SKM-1 (cell line): ENCODE measurements around the gene FAM193A.
"Not testable (repeated sequence)": the region's sequence is repeated elsewhere in the genome, so short reads cannot be mapped to it uniquely, and the experiment has no call there.

Experiments used
- DNase-seq: peaks from one replicate; lab custom pipeline; 2025; ENCODE audit not compliant: unreplicated experiment; lab: John Stamatoyannopoulos, UW

FAM193A gene

GRCh38 chr4:2647403-2648158 is 111.1 kb downstream of the FAM193A start:
- no peak for DNase-seq

DNA sequence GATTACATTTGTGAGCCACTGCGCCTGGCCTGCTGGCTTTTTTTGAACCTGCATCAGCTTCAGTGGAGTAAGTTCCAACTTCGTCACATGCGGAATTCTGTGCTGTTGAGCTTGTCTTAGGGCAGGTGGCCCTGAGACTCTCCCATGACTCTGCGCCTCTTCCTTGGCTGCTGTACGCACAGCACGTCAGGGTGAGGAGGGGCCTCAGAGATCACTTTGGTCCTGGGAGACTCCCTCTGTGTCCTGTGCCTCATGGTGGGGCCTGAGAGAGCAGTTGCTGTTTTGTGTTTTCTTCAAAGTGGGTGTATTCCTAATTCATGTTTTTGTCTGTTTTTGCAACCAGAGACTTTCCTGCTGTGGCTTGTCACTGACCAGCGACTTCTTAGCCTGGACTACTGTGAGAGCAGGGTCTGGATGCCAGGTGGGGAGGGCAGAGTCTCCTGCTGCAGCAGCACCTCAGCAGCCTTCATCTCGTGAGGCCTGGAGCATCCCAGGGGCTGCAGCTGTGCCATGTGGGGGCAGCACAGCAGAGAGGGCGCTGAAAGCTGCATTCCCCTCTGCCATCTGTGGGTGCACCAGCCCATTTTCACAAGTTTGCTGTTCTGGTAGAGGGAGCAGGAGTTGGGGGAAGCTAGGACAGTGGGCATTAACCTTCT is 111.8 kb downstream of the FAM193A start:
- DNase-seq = no peak

DNA sequence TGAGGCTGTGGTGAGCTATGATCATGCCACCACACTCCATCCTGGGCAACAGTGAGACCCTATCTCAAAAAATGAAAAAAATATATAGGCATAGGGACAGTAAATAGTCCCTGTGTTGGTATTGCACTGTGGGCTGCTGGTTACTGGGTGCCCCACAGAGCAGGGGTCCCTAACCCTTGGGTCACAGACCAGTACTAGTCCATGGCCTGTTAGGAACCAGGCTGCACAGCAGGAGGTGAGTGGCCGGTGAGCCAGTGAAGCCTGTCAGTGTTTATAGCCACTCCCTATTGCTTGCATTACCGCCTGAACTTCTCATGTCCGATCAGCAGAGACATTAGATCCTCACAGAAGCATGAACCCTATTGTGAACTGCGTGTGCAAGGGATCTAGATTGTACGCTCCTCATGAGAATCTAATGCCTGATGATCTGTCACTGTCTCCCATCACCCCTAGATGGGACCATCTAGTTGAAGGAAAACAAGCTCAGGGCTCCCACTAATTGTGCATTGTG is 113.2 kb downstream of the FAM193A start:
- no peak for DNase-seq

DNA sequence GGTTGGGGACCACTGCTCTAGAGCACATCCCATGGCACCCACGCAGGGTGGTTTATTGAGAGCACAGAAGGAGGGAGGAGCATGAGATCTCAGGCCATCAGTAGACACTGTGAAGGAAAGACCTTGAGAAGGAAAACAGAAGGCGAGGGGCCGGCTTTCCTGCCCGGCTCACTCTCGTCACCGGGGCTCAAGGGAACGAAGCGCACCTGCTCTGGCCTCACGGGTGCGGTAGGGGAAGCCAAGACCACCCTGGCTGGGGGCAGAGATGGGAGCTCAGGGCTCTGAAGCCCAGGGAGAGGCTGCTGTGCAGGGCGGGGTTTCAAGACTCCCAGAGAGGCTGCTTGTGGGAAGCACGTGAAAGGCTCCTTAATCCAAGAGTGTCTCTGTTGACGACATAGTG is 113.8 kb downstream of the FAM193A start:
- no peak for DNase-seq

GRCh38 chr4:2651546-2651945 is 115.1 kb downstream of the FAM193A start:
- DNase-seq = no peak

- DNase-seq = no peak
Observed at GRCh38 chr4:2651998-2652397, 115.6 kb downstream of the FAM193A start.

DNA sequence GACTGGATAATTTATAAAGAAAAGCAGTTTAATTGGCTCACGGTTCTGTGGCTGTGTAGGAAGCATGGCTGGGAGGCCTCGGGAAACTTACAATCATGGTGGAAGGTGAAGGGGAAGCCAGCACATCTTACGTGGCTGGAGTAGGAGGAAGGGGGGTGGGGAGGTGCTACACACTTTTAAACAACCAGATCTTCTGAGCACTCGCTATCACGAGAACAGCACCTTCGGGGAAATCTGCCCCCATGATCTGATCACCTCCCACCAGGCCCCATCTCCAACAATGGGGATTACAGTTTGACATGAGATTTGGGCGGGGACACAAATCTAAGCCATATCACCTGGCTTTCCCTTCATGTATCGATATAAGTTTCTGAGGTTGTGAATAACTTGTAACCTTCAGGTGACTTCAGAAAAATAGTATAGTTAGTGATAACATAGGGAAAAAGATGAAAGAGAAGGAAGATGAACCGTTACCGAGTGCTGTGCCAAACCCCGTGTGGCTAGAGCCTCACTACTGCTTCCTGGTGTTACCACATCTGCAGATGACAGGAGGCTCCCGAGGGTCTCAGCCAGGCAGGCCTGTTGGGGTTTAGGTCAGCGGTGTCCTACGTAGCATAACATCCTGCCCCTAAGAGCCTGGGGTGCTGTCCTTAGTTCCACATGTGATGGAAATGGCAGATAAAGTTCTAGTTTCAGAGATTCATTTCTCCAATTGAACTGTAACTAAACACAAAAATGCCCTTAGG is 116.1 kb downstream of the FAM193A start:
- DNase-seq = no peak

DNA sequence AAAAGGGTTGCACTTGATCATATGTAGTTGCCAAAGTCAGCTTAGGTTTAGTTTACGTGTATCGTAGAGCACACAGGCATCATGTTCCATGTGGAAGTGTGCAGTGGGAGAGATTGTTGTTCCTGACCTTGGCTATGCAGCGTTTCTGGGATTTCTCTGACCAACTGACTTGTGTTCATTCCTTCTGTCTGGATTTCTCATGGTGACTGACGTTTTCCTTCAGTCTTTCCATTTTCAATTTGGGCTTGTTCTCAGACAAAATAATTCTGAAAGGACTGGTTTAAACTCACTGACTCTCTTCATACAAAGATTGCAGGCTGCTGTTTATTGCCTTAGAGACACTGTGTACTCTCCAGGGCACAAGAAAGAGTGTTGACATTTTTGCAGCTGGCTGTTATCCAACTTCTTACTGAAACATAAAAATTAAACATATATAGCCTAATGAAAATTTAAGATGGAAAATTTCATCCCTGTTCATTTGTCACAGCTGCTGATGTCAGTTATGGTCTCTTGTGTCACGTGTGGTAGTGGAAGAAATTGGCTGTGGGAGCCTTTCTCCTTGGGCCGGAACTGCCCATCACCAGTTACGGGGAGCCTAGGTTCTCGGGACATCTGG is 124.3 kb downstream of the FAM193A start:
- DNase-seq = no peak

DNA sequence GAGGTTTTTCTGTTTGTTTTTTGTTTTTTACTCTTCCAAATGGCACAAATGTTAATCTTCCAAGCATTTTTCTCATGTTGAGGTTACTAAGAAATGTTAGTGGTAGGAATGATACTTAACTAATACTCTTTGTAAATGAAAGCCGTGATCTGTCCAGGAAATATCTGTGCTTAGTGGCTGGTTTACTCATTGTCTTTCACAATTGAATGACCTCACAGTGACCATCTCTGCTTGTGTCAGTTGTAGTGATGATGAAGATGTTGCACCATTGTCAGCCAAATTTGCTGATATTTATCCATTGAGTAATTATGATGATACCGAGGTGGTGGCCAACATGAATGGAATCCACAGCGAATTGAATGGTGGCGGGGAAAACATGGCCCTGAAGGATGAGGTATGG is 126.2 kb downstream of the FAM193A start:
- DNase-seq = no peak

- no peak for DNase-seq
Observed at GRCh38 chr4:2663275-2663674, 126.8 kb downstream of the FAM193A start.

- no peak for DNase-seq
Observed at GRCh38 chr4:2666722-2667247, 130.3 kb downstream of the FAM193A start.

GRCh38 chr4:2667428-2667827 is 131.0 kb downstream of the FAM193A start:
- no peak for DNase-seq

GRCh38 chr4:2671267-2671895 is 134.9 kb downstream of the FAM193A start:
- no peak for DNase-seq

GRCh38 chr4:2672082-2672481 is 135.6 kb downstream of the FAM193A start:
- no peak for DNase-seq

DNA sequence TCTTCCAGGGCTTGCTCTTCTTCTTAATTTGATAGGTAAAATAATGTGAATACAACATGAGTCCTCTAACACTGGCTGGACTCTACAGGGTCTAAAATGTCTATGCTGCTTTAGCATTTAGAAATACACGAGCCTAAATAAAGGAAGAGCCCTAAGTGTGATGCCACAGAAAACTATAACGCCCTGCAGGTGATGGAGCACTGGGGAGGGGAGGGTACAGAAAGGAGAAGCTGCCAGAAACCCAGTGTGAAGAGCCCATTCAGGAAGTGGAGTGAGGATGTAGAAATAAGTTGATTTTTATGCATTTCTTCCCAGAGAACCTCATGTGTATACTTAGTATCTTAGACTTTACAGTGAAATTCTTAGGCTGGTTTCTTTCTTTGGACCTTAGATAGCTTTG is 136.3 kb downstream of the FAM193A start:
- peak; percentile 52 for DNase-seq

DNA sequence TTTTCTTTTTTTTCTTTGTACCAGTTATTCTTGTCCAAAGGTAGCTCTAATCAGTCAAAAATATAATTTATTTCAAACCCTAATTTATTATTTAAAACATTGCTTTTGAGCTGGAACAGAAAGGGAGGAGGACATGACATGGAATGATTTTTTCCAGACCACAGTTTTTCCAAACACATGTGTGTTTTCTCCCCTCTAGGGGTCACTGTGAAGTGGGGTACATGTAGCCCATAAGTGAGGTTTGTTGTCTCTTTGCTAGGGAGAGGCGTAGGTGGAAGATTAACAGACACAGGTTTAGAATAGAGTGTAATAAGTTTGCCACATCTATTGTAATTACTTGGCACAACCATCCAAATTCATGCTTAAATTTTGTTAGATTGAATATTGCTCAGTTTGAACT is 136.7 kb downstream of the FAM193A start:
- no peak for DNase-seq

DNA sequence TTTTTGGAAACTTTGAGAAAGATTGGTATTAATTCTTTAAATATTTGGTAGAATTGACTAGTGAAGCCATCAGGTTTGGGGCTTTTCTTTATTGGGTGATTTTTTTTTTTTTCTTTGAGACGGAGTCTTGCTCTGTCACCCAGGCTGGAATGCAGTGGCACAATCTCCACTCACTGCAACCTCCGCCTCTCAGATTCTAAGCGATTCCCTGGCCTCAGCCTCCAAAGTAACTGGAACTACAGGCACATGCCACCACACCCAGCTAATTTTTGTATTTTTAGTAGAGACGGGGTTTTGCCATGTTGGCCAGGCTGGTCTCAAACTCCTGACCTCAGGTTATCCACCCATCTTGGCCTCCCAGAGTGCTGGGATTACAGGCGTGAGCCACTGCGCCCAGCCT is 143.3 kb downstream of the FAM193A start:
- DNase-seq = not testable (repeated sequence)

DNA sequence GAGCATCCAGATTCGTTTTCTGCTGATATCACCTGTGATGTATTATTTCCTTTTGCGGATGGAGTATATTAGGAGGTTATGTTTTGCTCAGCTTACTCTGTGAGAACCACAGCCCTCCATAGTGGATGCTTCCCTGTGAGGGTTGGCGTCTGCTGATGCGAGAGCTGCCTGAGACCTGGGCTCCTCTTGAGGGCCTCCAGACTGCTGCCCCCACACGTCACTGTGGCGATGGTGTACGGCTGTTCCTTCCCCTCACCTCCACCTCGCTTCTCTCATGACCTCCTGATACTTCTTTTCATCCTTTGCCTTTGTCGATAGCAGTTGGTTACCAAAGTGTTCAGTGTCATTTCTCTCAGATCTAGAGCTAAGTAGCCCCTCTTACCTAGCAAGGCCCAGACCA is 148.0 kb downstream of the FAM193A start:
- no peak for DNase-seq

GRCh38 chr4:2685541-2685940 is 149.1 kb downstream of the FAM193A start:
- no peak for DNase-seq

DNA sequence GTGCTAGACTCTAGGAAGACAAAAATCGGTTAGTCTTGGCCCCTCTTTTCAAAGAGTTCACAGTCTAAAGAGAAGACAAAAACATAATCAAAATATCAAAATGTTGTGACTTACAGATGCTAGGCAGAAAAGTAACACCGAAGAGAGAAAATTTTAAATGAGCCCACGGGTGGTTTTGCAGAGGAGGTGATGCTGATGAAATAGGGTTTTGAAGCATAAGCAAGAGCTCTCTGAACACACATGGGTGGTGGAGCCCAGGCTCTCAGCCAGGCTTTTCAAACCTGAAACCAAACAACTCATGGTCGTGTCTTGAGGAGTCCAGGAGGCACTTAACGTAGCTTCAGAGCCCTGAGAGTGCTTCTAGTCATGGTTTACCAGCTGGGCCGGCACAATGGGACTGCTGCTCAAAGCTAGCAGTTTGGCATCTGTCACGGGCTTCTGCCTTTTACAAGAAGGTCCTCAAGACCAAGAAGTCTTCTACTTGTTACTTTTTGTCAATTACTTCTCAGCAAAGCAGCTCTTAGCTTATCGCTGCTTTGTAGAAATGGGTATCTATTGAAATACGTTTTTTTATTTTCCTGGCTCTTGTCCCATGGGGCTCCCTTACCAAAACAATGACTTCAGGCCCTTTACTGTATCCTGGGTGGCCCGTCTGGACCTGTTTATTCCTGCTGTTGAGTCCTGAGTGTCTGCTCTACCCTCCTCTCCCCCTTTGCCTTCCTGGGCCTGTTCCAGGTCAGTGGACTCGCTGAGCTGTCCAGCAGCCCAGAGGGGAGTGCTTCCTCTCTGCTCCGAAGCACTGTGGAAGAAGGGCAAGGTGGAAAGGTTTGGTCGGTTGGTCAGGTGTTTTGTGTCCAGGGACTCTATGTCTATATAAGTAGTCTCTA is 150.2 kb downstream of the FAM193A start:
- no peak for DNase-seq
